ENCODE results near the gene JAK2.

JAK2 gene

DNA sequence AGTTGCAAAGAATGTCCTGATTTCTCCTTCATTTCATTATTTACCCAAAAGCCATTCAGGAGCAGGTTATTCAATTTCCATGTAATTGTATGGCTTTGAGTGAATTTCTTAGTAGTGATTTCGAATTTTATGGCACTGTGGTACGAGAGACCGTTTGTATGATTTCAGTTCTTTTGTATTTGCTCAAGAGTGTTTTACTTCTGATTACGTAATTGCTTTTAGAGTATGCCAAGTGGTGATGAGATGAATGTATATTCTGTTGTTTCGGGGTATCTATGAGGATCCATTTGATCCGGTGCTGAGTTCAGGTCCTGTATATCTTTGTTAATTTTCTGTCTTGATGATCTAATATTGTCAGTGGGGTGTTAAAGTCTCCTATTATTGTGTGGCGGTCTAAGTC, 159.1 kb downstream of the JAK2 start:
- H3K27me3 ChIP-seq (ENCODE audit: insufficient read depth, low read length, poor library complexity, severe bottlenecking) = no peaks in the 10 kb centered on the region
- no peak overlapping the region for H3K4me3 ChIP-seq (ENCODE audit: low read length, poor library complexity, severe bottlenecking)
- H3K4me1 ChIP-seq (ENCODE audit: insufficient read depth, low read length, poor library complexity, severe bottlenecking) = no peaks in the 10 kb centered on the region
- no peaks in the 10 kb centered on the region for H3K79me2 ChIP-seq (ENCODE audit: insufficient read depth, low read length)
- no peak overlapping the region for H3K9ac ChIP-seq (ENCODE audit: low read depth, low read length, poor library complexity, severe bottlenecking)
- H3K9me2 ChIP-seq (replicated peaks; ENCODE audit: low read depth, low read length) = no peaks in the 10 kb centered on the region
- H3K4me2 ChIP-seq (ENCODE audit: low read depth, low read length, poor library complexity, severe bottlenecking) = no peak overlapping the region
- H3K36me3 ChIP-seq (ENCODE audit: insufficient read depth, low read length) = no peaks in the 10 kb centered on the region
- H4K20me1 ChIP-seq (ENCODE audit: insufficient read depth, low read length, poor library complexity, severe bottlenecking) = no peaks in the 10 kb centered on the region
- no peaks in the 10 kb centered on the region for H3K9me3 ChIP-seq (ENCODE audit: insufficient read depth, low read depth, low read length)
- H3F3A ChIP-seq (ENCODE audit: low read depth) = no peaks in the 10 kb centered on the region
- TF ChIP-seq, protein P1, sequence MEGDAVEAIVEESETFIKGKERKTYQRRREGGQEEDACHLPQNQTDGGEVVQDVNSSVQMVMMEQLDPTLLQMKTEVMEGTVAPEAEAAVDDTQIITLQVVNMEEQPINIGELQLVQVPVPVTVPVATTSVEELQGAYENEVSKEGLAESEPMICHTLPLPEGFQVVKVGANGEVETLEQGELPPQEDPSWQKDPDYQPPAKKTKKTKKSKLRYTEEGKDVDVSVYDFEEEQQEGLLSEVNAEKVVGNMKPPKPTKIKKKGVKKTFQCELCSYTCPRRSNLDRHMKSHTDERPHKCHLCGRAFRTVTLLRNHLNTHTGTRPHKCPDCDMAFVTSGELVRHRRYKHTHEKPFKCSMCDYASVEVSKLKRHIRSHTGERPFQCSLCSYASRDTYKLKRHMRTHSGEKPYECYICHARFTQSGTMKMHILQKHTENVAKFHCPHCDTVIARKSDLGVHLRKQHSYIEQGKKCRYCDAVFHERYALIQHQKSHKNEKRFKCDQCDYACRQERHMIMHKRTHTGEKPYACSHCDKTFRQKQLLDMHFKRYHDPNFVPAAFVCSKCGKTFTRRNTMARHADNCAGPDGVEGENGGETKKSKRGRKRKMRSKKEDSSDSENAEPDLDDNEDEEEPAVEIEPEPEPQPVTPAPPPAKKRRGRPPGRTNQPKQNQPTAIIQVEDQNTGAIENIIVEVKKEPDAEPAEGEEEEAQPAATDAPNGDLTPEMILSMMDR (conservative IDR thresholded peaks at IDR 0.05; ENCODE audit: low read length) = no peak
- no peak for TF ChIP-seq EZH2phosphoT487 (IDR thresholded peaks at IDR 0.05; ENCODE audit: borderline replicate concordance)
- H2AFZ ChIP-seq (ENCODE audit: low read length) = no peak overlapping the region

DNA sequence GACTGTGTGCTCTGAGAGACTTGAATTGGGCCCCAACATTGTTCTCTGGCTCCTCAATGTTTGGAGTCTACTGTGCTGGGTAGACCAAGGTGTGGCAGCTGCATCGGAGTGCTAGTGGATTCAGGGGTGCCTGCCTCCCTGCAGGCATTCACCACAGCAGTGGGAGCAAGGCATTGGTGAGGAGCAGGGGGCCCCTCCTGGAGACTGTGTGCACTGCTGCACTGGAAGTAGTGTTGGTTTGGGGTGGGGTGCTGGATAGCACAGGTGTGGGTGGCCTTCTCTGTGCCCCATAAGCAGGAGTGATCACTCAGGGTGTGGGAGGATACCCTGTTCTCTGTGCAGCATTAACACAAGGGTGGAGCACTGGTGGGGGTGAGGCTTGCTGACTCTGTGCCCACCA, 161.2 kb downstream of the JAK2 start:
- Histone ChIP-seq H2AFZ (ENCODE audit: low read length) (no peak overlapping the region), H4K20me1 (ENCODE audit: insufficient read depth, low read length, poor library complexity, severe bottlenecking) (no peaks in the 10 kb centered on the region), H3K36me3 (ENCODE audit: insufficient read depth, low read length) (no peaks in the 10 kb centered on the region), H3K27me3 (ENCODE audit: insufficient read depth, low read length, poor library complexity, severe bottlenecking) (no peaks in the 10 kb centered on the region), H3K9ac (ENCODE audit: low read depth, low read length, poor library complexity, severe bottlenecking) (no peak overlapping the region), H3K4me1 (ENCODE audit: insufficient read depth, low read length, poor library complexity, severe bottlenecking) (no peaks in the 10 kb centered on the region), H3F3A (ENCODE audit: low read depth) (no peaks in the 10 kb centered on the region), H3K79me2 (ENCODE audit: insufficient read depth, low read length) (no peaks in the 10 kb centered on the region), H3K4me3 (ENCODE audit: low read length, poor library complexity, severe bottlenecking) (no peak overlapping the region), H3K4me2 (ENCODE audit: low read depth, low read length, poor library complexity, severe bottlenecking) (no peak overlapping the region), H3K9me2 (replicated peaks; ENCODE audit: low read depth, low read length) (no peaks in the 10 kb centered on the region), H3K9me3 (ENCODE audit: insufficient read depth, low read depth, low read length) (no peaks in the 10 kb centered on the region)
- TF ChIP-seq EZH2phosphoT487 (IDR thresholded peaks at IDR 0.05; ENCODE audit: borderline replicate concordance) = no peak
- TF ChIP-seq, protein P1 (conservative IDR thresholded peaks at IDR 0.05; ENCODE audit: low read length) = no peak

Measured in Loucy (cell line).